ENCODE results near the gene CCDC171.
"Not testable (repeated sequence)": the region's sequence is repeated elsewhere in the genome, so short reads cannot be mapped to it uniquely, and the experiment has no call there.

The CCDC171 gene

GRCh38 chr9:15755660-15756059, 202.8 kb downstream of the CCDC171 start:
- DNase-seq (ENCODE audit: low read depth, low spot score) = no peak

GRCh38 chr9:15761551-15761950, 208.7 kb downstream of the CCDC171 start:
- no peak for DNase-seq (ENCODE audit: low read depth, low spot score)

- no peak for DNase-seq (ENCODE audit: low read depth, low spot score)
Observed at GRCh38 chr9:15763371-15763770, 210.5 kb downstream of the CCDC171 start.

- no peak for DNase-seq (ENCODE audit: low read depth, low spot score)
Observed at GRCh38 chr9:15764131-15764530, 211.3 kb downstream of the CCDC171 start.

GRCh38 chr9:15769547-15769946, 216.7 kb downstream of the CCDC171 start:
- DNase-seq (ENCODE audit: low read depth, low spot score) = no peak

- DNase-seq (ENCODE audit: low read depth, low spot score) = no peak
Observed at GRCh38 chr9:15778861-15779260, 226.0 kb downstream of the CCDC171 start.

- DNase-seq (ENCODE audit: low read depth, low spot score) = no peak
Observed at GRCh38 chr9:15782106-15782505, 229.3 kb downstream of the CCDC171 start.

GRCh38 chr9:15785584-15785983, 232.7 kb downstream of the CCDC171 start:
- no peak for DNase-seq (ENCODE audit: low read depth, low spot score)

GRCh38 chr9:15786616-15787015, 233.8 kb downstream of the CCDC171 start:
- no peak for DNase-seq (ENCODE audit: low read depth, low spot score)

GRCh38 chr9:15810219-15810899, 257.5 kb downstream of the CCDC171 start:
- DNase-seq (ENCODE audit: low read depth, low spot score) = not testable (repeated sequence)

- no peak for DNase-seq (ENCODE audit: low read depth, low spot score)
Observed at GRCh38 chr9:15813076-15813475, 260.2 kb downstream of the CCDC171 start.

- no peak for DNase-seq (ENCODE audit: low read depth, low spot score)
Observed at GRCh38 chr9:15824310-15824709, 271.5 kb downstream of the CCDC171 start.

- no peak for DNase-seq (ENCODE audit: low read depth, low spot score)
Observed at GRCh38 chr9:15831384-15831783, 278.5 kb downstream of the CCDC171 start.

- DNase-seq (ENCODE audit: low read depth, low spot score) = no peak
Observed at GRCh38 chr9:15834541-15834940, 281.7 kb downstream of the CCDC171 start.

GRCh38 chr9:15837079-15837679, 284.3 kb downstream of the CCDC171 start:
- DNase-seq (ENCODE audit: low read depth, low spot score) = no peak

GRCh38 chr9:15842051-15842450, 289.2 kb downstream of the CCDC171 start:
- DNase-seq (ENCODE audit: low read depth, low spot score) = no peak

GRCh38 chr9:15843316-15843715, 290.5 kb downstream of the CCDC171 start:
- no peak for DNase-seq (ENCODE audit: low read depth, low spot score)

- DNase-seq (ENCODE audit: low read depth, low spot score) = no peak
Observed at GRCh38 chr9:15843931-15844330, 291.1 kb downstream of the CCDC171 start.

- no peak for DNase-seq (ENCODE audit: low read depth, low spot score)
Observed at GRCh38 chr9:15846611-15847010, 293.8 kb downstream of the CCDC171 start.

GRCh38 chr9:15849871-15850270, 297.0 kb downstream of the CCDC171 start:
- no peak for DNase-seq (ENCODE audit: low read depth, low spot score)

GRCh38 chr9:15851766-15852165, 298.9 kb downstream of the CCDC171 start:
- DNase-seq (ENCODE audit: low read depth, low spot score) = no peak

GRCh38 chr9:15856591-15856990, 303.7 kb downstream of the CCDC171 start:
- DNase-seq (ENCODE audit: low read depth, low spot score) = no peak

- no peak for DNase-seq (ENCODE audit: low read depth, low spot score)
Observed at GRCh38 chr9:15867334-15867733, 314.5 kb downstream of the CCDC171 start.

GRCh38 chr9:15867988-15868387, 315.1 kb downstream of the CCDC171 start:
- no peak for DNase-seq (ENCODE audit: low read depth, low spot score)

Data from activated naive CD8-positive, alpha-beta T cell treated with anti-CD3 and anti-CD28 coated beads, Interleukin-2, amount 50 U/mL, for 16 hours (primary cell).